Adrenal gland (tissue), 12 donors: ENCODE data around the gene BPIFB2. TPM values are rescaled to one million over a fixed set of nuclear protein-coding genes. Genes with fewer than 3 reads are reported as not detected.

ENCODE experiments used
- DNase-seq, 7 donors: peaks; one replicate each; pipeline ENCODE4 v3.0.0-alpha.2; 2019 to 2020
- H3K27ac ChIP-seq, 5 donors: fragments of 200-600 bp; sonication (generic) in 4 of 5; 1 replicate in 3 of 5; 2 replicates in 2 of 5; pipeline versions ENCODE4 v1.5.1 to v1.8.0; 2016 to 2020; ENCODE audit warnings: mild to moderate bottlenecking in 1 of 5
- H3K27me3 ChIP-seq: fragments of 200-600 bp; 2 replicates; pipeline ENCODE4 v1.8.0; 2021
- H3K36me3 ChIP-seq, 2 donors: fragments of 200-600 bp; replicated peaks in 1 of 2; 1 replicate in 1 of 2; 2 replicates in 1 of 2; pipeline versions ENCODE4 v1.5.1 to v1.8.0; 2018 to 2022
- H3K4me1 ChIP-seq, 2 donors: fragments of 200-600 bp; replicated peaks in 1 of 2; 1 replicate in 1 of 2; 2 replicates in 1 of 2; pipeline versions ENCODE4 v1.5.1 to v1.8.0; 2018 to 2021
- H3K4me3 ChIP-seq, 4 donors: fragments of 200-600 bp; sonication (generic) in 3 of 4; one replicate each; pipeline ENCODE4 v1.5.1; 2016 to 2018
- H3K9me3 ChIP-seq, 3 donors: fragments of 200-600 bp; sonication (generic) in 1 of 3; replicated peaks in 1 of 3; 1 replicate in 2 of 3; 2 replicates in 1 of 3; pipeline versions ENCODE4 v1.5.1 to v1.8.0; 2016 to 2021
- CTCF ChIP-seq, 6 experiments: fragments of 450-650 bp in 4 of 6; fragments of 200-600 bp in 2 of 6; sonication (generic) in 1 of 6; IDR thresholded peaks; 1 replicate in 5 of 6; 2 replicates in 1 of 6; pipeline versions ENCODE4 v1.5.1 to v1.8.0; 2016 to 2021; ENCODE audit warnings: antibody characterized with exemption in 6 of 6, mild to moderate bottlenecking in 2 of 6, moderate library complexity in 1 of 6
- POLR2A ChIP-seq, 2 donors: fragments of 450-650 bp; IDR thresholded peaks; one replicate each; pipeline ENCODE4 v1.6.1; 2017; ENCODE audit warnings: antibody characterized with exemption in 2 of 2, mild to moderate bottlenecking in 2 of 2, moderate library complexity in 1 of 2
- WGBS, 4 donors: extraction: QIAGEN DNeasy Blood & Tissue Kit in 2 of 4; methylation state at CpG; one replicate each; pipeline versions ENCODE4 v1.1.5 to v1.1.7; 2013 to 2017; 5-methylcytosine and 5-hydroxymethylcytosine counted together
- intact Hi-C, 2 donors: fragments of 100-400 bp; cut with DNase I; formaldehyde crosslinking; loops; one replicate each; pipeline versions ENCODE4 v1.14.1 to v1.15.0; 2022 to 2023
- polyA plus RNA-seq, 3 donors: library from polyadenylated mRNA; stranded (reverse); fragments of 200-250 nt in 2 of 3; fragments of 350-450 nt in 1 of 3; fragmentation: Illumina TruSeq in 1 of 3; extraction: RNeasy Lipid Tissue Mini Kit (QIAGEN cat#74804) in 1 of 3; gene quantifications; one replicate each; pipeline ENCODE4 v1.2.3, GENCODE V29; 2013 to 2014
- total RNA-seq, 9 donors: library from RNA; depleted of rRNA in 4 of 9; stranded (reverse); fragments of >200 nt in 4 of 9; fragments of 120-200 nt in 1 of 9; fragmentation: NEBNext Ultra II Directional in 1 of 9; extraction: Animal tissue kit (Norgen Biotek cat#: 25700) in 1 of 9; gene quantifications; one replicate each; pipeline versions ENCODE4 v1.1.0 to v1.2.4, GENCODE V29; 2013 to 2023
- donor health status: healthy with polysubstance abuse.
- donor health status: Bipolar disorder and iron deficiency.
- donor health status: DM: yes; HTN: yes; CAD: no.
- donor health status: DM: no; HTN: no; CAD: no.
- donor health status: DM: no; HTN: no; CAD: no.
- donor health status: DM: yes; HTN: yes; CAD: no.

Gene BPIFB2
- total and polyA plus RNA-seq, 12 donors, result 0.15 TPM; not detected in 11

GRCh38 chr20:33030569-33030968 lies 23.1 kb downstream of the BPIFB2 start:
- TF ChIP-seq POLR2A (IDR thresholded peaks at IDR 0.05) (no peak), CTCF (IDR thresholded peaks at IDR 0.05) (no peak)
- H3K4me1 ChIP-seq, result no peaks in the 10 kb centered on the region
- no peak overlapping the region for H3K4me3 ChIP-seq
- WGBS, 4 donors, result 74 to 84% (median 80%) methylated on average over 6 of the region's 6 CpGs
- H3K9me3 ChIP-seq, result no peaks in the 10 kb centered on the region
- H3K36me3 ChIP-seq, result no peaks in the 10 kb centered on the region
- no peak overlapping the region for H3K27ac ChIP-seq
- DNase-seq, result no peak
- no peaks in the 10 kb centered on the region for H3K27me3 ChIP-seq
- intact Hi-C loops, result no loop called here

DNA sequence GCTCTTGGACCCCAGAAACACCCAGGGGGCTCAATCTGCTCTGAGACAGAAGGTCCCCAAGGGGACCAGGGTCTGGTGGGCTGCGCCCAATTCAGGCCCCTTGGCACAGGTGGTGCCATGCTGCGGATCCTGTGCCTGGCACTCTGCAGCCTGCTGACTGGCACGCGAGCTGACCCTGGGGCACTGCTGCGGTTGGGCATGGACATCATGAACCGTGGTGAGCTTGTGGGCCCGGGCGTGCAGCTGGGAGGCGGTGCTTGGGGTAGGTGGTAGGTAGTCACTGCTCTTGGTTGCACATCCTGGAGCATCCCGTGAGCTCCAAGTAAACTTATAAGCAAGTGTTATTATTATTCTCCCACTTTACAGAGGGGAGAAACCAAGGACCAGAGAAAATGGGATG lies 24.0 kb downstream of the BPIFB2 start, which contains the start of gene BPIFB6:
BPIFB6 (plus strand) TSS at position 118 of the 400 bp plus-strand sequence; CDS start at position 118, 0 bp downstream.
- WGBS, 4 donors, result 81 to 88% (median 84%) methylated on average over 9 to 10 of the region's 10 CpGs
- Histone ChIP-seq H3K9me3 (no peaks in the 10 kb centered on the region), H3K4me1 (no peaks in the 10 kb centered on the region), H3K27me3 (no peaks in the 10 kb centered on the region), H3K36me3 (no peaks in the 10 kb centered on the region), H3K27ac (no peak within 1 kb of the TSS), H3K4me3 (no peak within 1 kb of the TSS)
- no peak for DNase-seq
- TF ChIP-seq POLR2A (IDR thresholded peaks at IDR 0.05), result no peak
- no peak for TF ChIP-seq CTCF (IDR thresholded peaks at IDR 0.05)
- intact Hi-C loops, result no loop called here

GRCh38 chr20:33032555-33032954 lies 25.1 kb downstream of the BPIFB2 start:
- Histone ChIP-seq H3K36me3 (no peaks in the 10 kb centered on the region), H3K9me3 (no peaks in the 10 kb centered on the region), H3K27ac (no peak overlapping the region), H3K4me1 (no peaks in the 10 kb centered on the region), H3K4me3 (no peak overlapping the region), H3K27me3 (no peaks in the 10 kb centered on the region)
- WGBS, 4 donors, result 76 to 82% (median 77%) methylated on average over 6 of the region's 6 CpGs
- no peak for DNase-seq
- TF ChIP-seq POLR2A (IDR thresholded peaks at IDR 0.05), result no peak
- TF ChIP-seq CTCF (IDR thresholded peaks at IDR 0.05), result no peak
- intact Hi-C loops, result no loop called here

GRCh38 chr20:33033381-33033780 lies 25.9 kb downstream of the BPIFB2 start:
- H3K4me3 ChIP-seq, result no peak overlapping the region
- 59 to 82% (median 69%) methylated on average over 5 of the region's 5 CpGs for WGBS, 4 donors
- H3K9me3 ChIP-seq, result no peaks in the 10 kb centered on the region
- H3K36me3 ChIP-seq, result no peaks in the 10 kb centered on the region
- TF ChIP-seq CTCF (IDR thresholded peaks at IDR 0.05) (no peak), POLR2A (IDR thresholded peaks at IDR 0.05) (no peak)
- no peak for DNase-seq
- no peaks in the 10 kb centered on the region for H3K4me1 ChIP-seq
- no peak overlapping the region for H3K27ac ChIP-seq
- intact Hi-C loops, result no loop called here
- no peaks in the 10 kb centered on the region for H3K27me3 ChIP-seq
